Nephron (organoid): ENCODE results near the gene VPS33B.

Experiments
- H3K27ac Mint-ChIP-seq, 3 experiments: 2 replicates each; pipeline ENCODE4 v1.8.0; 2020; ENCODE audit warnings: mixed read lengths in 3 of 3, mild to moderate bottlenecking in 2 of 3, moderate library complexity in 1 of 3
- H3K27me3 Mint-ChIP-seq: 2 replicates; pipeline ENCODE4 v1.8.0; 2021; ENCODE audit warnings: low read depth, mild to moderate bottlenecking, moderate library complexity, mixed read lengths
- H3K36me3 Mint-ChIP-seq: 2 replicates; pipeline ENCODE4 v1.8.0; 2020; ENCODE audit warnings: low read depth, mixed read lengths
- H3K4me1 Mint-ChIP-seq: 2 replicates; pipeline ENCODE4 v1.8.0; 2020; ENCODE audit warnings: mixed read lengths
- H3K4me3 Mint-ChIP-seq, 3 experiments: 2 replicates each; pipeline ENCODE4 v1.8.0; 2020; ENCODE audit warnings: mild to moderate bottlenecking in 3 of 3, mixed read lengths in 3 of 3, moderate library complexity in 2 of 3
- H3K9me3 Mint-ChIP-seq: 2 replicates; pipeline ENCODE4 v1.8.0; 2020; ENCODE audit warnings: mixed read lengths
- TF ChIP-seq, protein P1 (sequence below), 3 experiments: fragments of 200-600 bp; sonication (generic); IDR thresholded peaks; one replicate each; pipeline ENCODE4 v1.5.0; 2021; ENCODE audit warnings: antibody characterized with exemption in 3 of 3; ENCODE audit not compliant: unreplicated experiment in 3 of 3

The VPS33B gene

DNA sequence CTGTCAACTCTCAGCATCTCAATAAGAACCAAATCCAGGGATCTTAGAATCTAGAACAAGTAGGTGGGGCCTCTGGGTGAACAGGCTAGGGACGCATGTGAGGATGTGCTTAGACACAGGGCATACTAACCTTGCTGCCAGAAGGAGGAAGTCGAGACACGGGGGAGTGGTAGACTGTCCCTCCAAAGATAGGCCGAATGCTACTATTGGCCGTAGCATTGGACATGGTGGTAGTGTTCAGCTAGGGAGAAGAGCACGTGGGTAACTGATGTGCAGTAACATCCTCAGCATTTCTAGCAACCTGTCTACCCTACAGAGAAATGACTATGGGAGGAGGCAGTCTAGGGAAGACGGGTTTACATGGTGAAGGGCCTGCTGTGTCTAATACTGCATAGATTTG lies 52.1 kb downstream of the VPS33B start:
- no peak overlapping the region for H3K27ac Mint-ChIP-seq
- no peaks in the 10 kb centered on the region for H3K4me1 Mint-ChIP-seq
- H3K36me3 Mint-ChIP-seq: peaks cover 70% of the 10 kb centered on the region
- no peaks in the 10 kb centered on the region for H3K27me3 Mint-ChIP-seq
- TF ChIP-seq, protein P1, sequence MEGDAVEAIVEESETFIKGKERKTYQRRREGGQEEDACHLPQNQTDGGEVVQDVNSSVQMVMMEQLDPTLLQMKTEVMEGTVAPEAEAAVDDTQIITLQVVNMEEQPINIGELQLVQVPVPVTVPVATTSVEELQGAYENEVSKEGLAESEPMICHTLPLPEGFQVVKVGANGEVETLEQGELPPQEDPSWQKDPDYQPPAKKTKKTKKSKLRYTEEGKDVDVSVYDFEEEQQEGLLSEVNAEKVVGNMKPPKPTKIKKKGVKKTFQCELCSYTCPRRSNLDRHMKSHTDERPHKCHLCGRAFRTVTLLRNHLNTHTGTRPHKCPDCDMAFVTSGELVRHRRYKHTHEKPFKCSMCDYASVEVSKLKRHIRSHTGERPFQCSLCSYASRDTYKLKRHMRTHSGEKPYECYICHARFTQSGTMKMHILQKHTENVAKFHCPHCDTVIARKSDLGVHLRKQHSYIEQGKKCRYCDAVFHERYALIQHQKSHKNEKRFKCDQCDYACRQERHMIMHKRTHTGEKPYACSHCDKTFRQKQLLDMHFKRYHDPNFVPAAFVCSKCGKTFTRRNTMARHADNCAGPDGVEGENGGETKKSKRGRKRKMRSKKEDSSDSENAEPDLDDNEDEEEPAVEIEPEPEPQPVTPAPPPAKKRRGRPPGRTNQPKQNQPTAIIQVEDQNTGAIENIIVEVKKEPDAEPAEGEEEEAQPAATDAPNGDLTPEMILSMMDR (IDR thresholded peaks at IDR 0.05; ENCODE audit: unreplicated experiment in 3 of 3): no peak
- no peaks in the 10 kb centered on the region for H3K9me3 Mint-ChIP-seq
- H3K4me3 Mint-ChIP-seq: no peak overlapping the region

DNA sequence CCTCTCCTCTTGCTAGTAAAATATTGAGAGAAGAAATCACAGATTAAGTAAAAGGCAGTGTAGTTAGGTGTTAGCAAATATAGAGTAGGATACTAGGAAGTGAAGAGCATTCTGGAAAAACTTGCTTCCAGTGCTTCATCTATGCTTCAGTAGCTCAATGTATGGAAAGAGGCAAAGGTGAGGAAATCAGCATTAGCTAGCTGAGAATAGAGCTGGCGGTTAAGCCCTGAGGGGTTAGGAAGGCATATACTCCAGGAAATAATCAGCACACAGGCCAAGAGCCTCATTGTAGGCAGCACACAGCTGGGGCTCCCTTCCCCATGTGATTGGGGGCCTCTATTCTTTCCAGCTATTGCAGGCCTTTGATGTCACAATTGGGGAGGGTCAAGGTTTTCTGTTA lies 54.0 kb downstream of the VPS33B start:
- Mint-ChIP-seq H3K4me1 (no peaks in the 10 kb centered on the region), H3K36me3 (peaks cover 62% of the 10 kb centered on the region), H3K27me3 (no peaks in the 10 kb centered on the region), H3K27ac (peak overlapping the region in 1 of 3 experiments; percentile 30), H3K4me3 (no peak overlapping the region), H3K9me3 (no peaks in the 10 kb centered on the region)
- TF ChIP-seq, protein P1 (IDR thresholded peaks at IDR 0.05; ENCODE audit: unreplicated experiment in 3 of 3): no peak

DNA sequence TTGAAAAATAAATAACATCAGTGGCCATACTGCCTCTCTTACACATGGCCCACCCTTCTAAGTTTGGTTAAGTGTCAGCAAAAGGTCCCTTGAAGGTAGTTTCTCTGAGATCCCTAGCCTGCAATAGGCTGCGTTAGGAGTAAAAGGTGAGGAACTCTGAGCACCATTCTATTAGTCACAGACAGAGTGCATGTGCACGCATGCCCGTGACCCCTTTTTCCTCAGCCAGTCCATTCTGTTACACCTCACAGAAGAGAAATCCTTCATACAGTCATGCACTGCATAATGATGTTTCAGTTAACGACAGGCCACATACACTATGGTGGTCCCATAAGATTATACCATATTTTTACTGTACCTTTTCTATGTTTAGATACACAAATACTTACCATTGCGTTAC lies 55.2 kb downstream of the VPS33B start:
- Mint-ChIP-seq H3K9me3 (no peaks in the 10 kb centered on the region), H3K4me3 (no peak overlapping the region), H3K27ac (no peak overlapping the region), H3K4me1 (no peaks in the 10 kb centered on the region), H3K27me3 (no peaks in the 10 kb centered on the region), H3K36me3 (peaks cover 60% of the 10 kb centered on the region)
- TF ChIP-seq, protein P1 (IDR thresholded peaks at IDR 0.05; ENCODE audit: unreplicated experiment in 3 of 3): no peak

DNA sequence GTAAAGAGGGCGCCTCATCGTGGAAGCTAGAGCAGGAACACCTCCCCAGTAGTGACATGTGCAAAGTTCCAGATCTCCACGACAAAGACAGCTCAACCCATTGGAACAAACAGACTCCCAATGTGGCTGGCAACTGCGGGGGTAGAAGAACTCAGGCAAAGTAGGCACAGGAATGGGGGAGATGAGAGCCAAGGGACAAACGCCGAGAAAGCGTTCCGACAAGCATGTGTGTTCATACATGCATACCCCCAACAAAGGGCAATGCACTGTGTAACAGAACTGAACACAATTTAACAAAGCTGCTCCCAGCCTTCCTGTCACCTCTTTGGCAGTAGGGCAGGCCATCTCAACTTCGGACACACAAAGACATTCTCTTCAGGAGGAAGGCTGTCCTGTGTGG lies 56.1 kb downstream of the VPS33B start:
- Mint-ChIP-seq H3K27ac (no peak overlapping the region), H3K4me1 (no peaks in the 10 kb centered on the region), H3K4me3 (no peak overlapping the region), H3K9me3 (no peaks in the 10 kb centered on the region), H3K27me3 (no peaks in the 10 kb centered on the region), H3K36me3 (peaks cover 62% of the 10 kb centered on the region)
- TF ChIP-seq, protein P1 (IDR thresholded peaks at IDR 0.05; ENCODE audit: unreplicated experiment in 3 of 3): no peak

DNA sequence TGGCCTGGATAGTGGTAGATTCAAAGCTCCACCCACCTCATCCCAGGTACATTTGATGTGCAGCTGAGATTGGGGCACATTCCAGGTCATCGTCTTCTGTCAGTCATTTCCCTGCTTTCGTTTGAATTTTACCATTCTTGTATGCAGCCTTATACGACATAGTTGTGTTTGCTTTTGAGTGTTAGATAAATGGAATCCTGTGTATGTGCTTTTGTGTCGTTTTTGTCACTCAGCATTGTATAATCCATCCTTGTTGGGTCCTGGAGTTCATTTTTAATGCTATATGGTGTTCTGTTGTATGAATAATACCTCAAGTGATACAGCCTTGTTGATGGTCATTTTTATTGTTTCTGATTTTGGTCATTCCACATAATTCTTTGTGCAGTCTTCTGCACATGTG lies 60.4 kb downstream of the VPS33B start:
- H3K27me3 Mint-ChIP-seq: no peaks in the 10 kb centered on the region
- TF ChIP-seq, protein P1 (IDR thresholded peaks at IDR 0.05; ENCODE audit: unreplicated experiment in 3 of 3): no peak
- no peak overlapping the region for H3K4me3 Mint-ChIP-seq
- peaks cover 19% of the 10 kb centered on the region for H3K4me1 Mint-ChIP-seq
- H3K36me3 Mint-ChIP-seq: peaks cover 40% of the 10 kb centered on the region
- no peaks in the 10 kb centered on the region for H3K9me3 Mint-ChIP-seq
- H3K27ac Mint-ChIP-seq: no peak overlapping the region

DNA sequence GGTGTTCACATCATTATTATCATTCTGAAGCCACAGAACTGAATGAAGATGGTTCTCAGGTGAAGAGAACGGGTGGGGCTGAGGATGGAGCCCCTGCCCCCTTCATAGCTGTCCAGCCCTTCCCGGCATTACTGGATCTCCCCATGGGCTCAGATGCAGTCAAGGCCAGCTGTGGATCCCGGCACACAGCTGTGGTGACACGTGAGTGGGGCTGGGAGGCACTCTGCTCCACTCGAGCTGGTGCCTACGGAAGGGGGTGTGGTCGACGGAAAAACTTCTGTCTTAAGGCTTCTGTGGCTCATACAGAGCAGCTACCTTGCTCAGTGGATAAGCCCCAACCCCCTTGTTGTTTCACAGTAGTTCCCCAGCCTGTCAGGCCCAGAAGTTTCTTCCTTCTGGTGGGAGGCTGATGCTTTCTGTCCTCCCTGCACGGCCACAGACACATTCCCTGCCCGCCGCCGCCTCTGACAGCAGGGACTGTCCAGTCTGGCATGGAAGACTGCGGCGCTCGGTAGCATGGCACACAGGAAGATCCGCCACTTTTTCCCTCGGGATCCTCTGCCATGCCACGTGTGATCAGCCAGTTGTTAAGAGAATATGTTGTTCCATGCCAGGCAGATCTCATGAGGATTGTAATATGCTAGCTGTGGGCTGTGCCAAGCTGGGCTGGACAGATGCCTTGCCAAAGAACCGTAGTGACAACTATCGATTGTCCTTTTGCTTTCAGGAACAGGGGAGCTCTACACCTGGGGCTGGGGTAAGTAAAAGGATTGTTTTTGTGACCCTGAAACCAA lies 61.9 kb downstream of the VPS33B start:
- no peak overlapping the region for H3K27ac Mint-ChIP-seq
- H3K9me3 Mint-ChIP-seq: no peaks in the 10 kb centered on the region
- H3K27me3 Mint-ChIP-seq: no peaks in the 10 kb centered on the region
- H3K4me3 Mint-ChIP-seq: no peak overlapping the region
- peaks cover 28% of the 10 kb centered on the region for H3K36me3 Mint-ChIP-seq
- H3K4me1 Mint-ChIP-seq: peaks cover 25% of the 10 kb centered on the region
- TF ChIP-seq, protein P1 (IDR thresholded peaks at IDR 0.05; ENCODE audit: unreplicated experiment in 3 of 3): no peak
